ENCODE measurements around the gene SH3PXD2B.
"Not testable (repeated sequence)": the region's sequence is repeated elsewhere in the genome, so short reads cannot be mapped to it uniquely, and the experiment has no call there.

- not testable (repeated sequence) for TF ChIP-seq CTCF (IDR thresholded peaks at IDR 0.05; ENCODE audit: insufficient read depth, low read length); REST (IDR thresholded peaks at IDR 0.05; ENCODE audit: insufficient replicate concordance, low read depth); GABPA (IDR thresholded peaks at IDR 0.05; ENCODE audit: low read depth); SPI1 (IDR thresholded peaks at IDR 0.05; ENCODE audit: borderline replicate concordance, low read depth)
Observed at GRCh38 chr5:172352526-172352925, 101.8 kb downstream of the SH3PXD2B start.
